Kidney (tissue), 14 donors: Measurements from ENCODE around the gene SIGLEC9. TPM values are rescaled to one million over a fixed set of nuclear protein-coding genes. Genes with fewer than 3 reads are reported as not detected.

Source experiments
- DNase-seq, 5 donors: peaks; one replicate each; pipeline ENCODE4 v3.0.0-alpha.2; 2013 to 2020
- FAIRE-seq: peaks from 2 replicates; lab custom pipeline; 2012; peaks lifted over from hg19 to GRCh38; lab: Jason Lieb, UNC
- H3K27ac ChIP-seq, 2 donors: one replicate each; pipeline ENCODE4 v1.7.0; 2013; ENCODE audit warnings: low read depth in 2 of 2, low read length in 2 of 2, inconsistent platforms in 1 of 2
- H3K27me3 ChIP-seq: one replicate; pipeline ENCODE4 v1.7.1; 2013; ENCODE audit warnings: low read length, inconsistent platforms; ENCODE audit not compliant: control insufficient read depth, insufficient read depth
- H3K36me3 ChIP-seq, 3 donors: one replicate each; pipeline versions ENCODE4 v1.7.0 to v1.7.1; 2013; ENCODE audit warnings: low read length in 3 of 3, control low read depth in 1 of 3, inconsistent platforms in 1 of 3; ENCODE audit not compliant: insufficient read depth in 3 of 3, control insufficient read depth in 2 of 3
- H3K4me1 ChIP-seq, 3 donors: one replicate each; pipeline versions ENCODE4 v1.7.0 to v1.7.1; 2013; ENCODE audit warnings: low read length in 3 of 3, inconsistent platforms in 1 of 3, low read depth in 1 of 3; ENCODE audit not compliant: control insufficient read depth in 2 of 3, insufficient read depth in 2 of 3
- H3K4me3 ChIP-seq, 3 donors: one replicate each; pipeline versions ENCODE4 v1.7.0 to v1.8.1; 2013; ENCODE audit warnings: low read length in 3 of 3, control low read depth in 1 of 3, inconsistent platforms in 1 of 3
- H3K9ac ChIP-seq, 3 donors: one replicate each; pipeline versions ENCODE4 v1.7.0 to v1.7.1; 2013; ENCODE audit warnings: low read length in 3 of 3, control low read depth in 1 of 3, inconsistent platforms in 1 of 3
- H3K9me3 ChIP-seq, 3 donors: one replicate each; pipeline versions ENCODE4 v1.7.0 to v1.7.1; 2013; ENCODE audit warnings: low read length in 3 of 3, control low read depth in 1 of 3, inconsistent platforms in 1 of 3; ENCODE audit not compliant: control insufficient read depth in 2 of 3, insufficient read depth in 1 of 3
- intact Hi-C: fragments of 100-400 bp; cut with DNase I; formaldehyde crosslinking; loops from one replicate; pipeline ENCODE4 v1.11.1; 2022
- polyA plus RNA-seq: library from polyadenylated mRNA; stranded (reverse); fragments of 350-450 nt; fragmentation: Illumina TruSeq; extraction: RNeasy Lipid Tissue Mini Kit (QIAGEN cat#74804); gene quantifications from one replicate; pipeline ENCODE4 v1.2.3, GENCODE V29; 2014; ENCODE audit warnings: low read depth, low replicate concordance; ENCODE audit not compliant: insufficient read depth
- total RNA-seq: library from RNA; stranded (reverse); fragmentation: NEBNext Ultra II Directional; extraction: Animal tissue kit (Norgen Biotek cat#: 25700); gene quantifications from one replicate; pipeline ENCODE4 v1.2.1, GENCODE V29; 2021
- TF ChIP-seq, protein P1 (sequence below): IDR thresholded peaks from 3 replicates; pipeline ENCODE4 v1.5.1; 2012; ENCODE audit warnings: mild to moderate bottlenecking, moderate library complexity, borderline replicate concordance; ENCODE audit not compliant: insufficient read depth; ENCODE audit errors: extremely low read depth
- donor health status: control.
- donor health status: control.
- donor health status: control.
- donor health status: control.
- donor health status: control.
- donor health status: DM: yes; HTN: yes; CAD: no.
- donor health status: Normal renal cell carcinoma (clear cell type).

Gene SIGLEC9
- total and polyA plus RNA-seq, 2 donors from 2014 or later, result 1.6 to 8.1 TPM

DNA sequence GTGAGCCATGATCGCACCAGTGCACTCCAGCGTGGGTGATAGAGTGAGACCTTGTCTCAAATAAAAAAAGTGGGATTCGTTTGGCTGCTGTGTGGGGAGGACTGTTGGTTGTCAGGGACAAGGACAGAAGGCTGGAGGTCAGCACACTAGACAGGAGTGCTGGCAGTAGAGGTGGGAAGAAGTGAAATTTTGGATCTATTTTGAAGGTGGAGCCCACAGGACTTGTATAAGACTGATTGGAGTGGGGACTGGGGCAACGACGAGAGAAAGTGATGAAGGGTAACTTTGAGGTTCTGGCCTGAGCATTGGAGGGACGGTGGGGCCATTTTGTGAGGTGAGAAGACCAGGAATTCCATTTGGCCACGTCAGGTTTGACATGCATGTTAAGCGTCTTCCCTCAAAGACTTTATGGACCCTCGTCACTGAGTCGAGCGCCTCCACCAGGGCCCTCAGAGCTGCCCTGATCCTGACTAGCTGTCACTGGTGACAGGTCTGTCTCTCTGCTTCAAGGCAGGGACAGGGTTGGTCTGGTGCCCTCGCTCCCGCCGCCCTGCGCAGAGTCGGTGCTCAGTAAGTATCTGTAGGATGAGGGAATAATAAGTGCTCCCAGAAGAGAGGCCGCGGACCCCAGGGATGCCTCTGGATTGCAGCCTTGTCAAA is 17.2 kb upstream of the SIGLEC9 start:
- FAIRE-seq, result no peak
- Histone ChIP-seq H3K27me3 (no peaks in the 10 kb centered on the region), H3K36me3 (peaks cover 0 to 5% (median 2%) of the 10 kb centered on the region in 3 donors), H3K27ac (peak overlapping the region; percentile 23 to 43), H3K4me3 (peak overlapping the region; percentile 68 to 97 (median 86)), H3K9ac (peak overlapping the region; percentile 78 to 88 (median 85)), H3K4me1 (peaks cover 0 to 12% (median 8%) of the 10 kb centered on the region in 3 donors), H3K9me3 (no peaks in the 10 kb centered on the region)
- DNase-seq, result no peak
- intact Hi-C loops, result no loop called here
- TF ChIP-seq, protein P1, sequence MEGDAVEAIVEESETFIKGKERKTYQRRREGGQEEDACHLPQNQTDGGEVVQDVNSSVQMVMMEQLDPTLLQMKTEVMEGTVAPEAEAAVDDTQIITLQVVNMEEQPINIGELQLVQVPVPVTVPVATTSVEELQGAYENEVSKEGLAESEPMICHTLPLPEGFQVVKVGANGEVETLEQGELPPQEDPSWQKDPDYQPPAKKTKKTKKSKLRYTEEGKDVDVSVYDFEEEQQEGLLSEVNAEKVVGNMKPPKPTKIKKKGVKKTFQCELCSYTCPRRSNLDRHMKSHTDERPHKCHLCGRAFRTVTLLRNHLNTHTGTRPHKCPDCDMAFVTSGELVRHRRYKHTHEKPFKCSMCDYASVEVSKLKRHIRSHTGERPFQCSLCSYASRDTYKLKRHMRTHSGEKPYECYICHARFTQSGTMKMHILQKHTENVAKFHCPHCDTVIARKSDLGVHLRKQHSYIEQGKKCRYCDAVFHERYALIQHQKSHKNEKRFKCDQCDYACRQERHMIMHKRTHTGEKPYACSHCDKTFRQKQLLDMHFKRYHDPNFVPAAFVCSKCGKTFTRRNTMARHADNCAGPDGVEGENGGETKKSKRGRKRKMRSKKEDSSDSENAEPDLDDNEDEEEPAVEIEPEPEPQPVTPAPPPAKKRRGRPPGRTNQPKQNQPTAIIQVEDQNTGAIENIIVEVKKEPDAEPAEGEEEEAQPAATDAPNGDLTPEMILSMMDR, result no peak

DNA sequence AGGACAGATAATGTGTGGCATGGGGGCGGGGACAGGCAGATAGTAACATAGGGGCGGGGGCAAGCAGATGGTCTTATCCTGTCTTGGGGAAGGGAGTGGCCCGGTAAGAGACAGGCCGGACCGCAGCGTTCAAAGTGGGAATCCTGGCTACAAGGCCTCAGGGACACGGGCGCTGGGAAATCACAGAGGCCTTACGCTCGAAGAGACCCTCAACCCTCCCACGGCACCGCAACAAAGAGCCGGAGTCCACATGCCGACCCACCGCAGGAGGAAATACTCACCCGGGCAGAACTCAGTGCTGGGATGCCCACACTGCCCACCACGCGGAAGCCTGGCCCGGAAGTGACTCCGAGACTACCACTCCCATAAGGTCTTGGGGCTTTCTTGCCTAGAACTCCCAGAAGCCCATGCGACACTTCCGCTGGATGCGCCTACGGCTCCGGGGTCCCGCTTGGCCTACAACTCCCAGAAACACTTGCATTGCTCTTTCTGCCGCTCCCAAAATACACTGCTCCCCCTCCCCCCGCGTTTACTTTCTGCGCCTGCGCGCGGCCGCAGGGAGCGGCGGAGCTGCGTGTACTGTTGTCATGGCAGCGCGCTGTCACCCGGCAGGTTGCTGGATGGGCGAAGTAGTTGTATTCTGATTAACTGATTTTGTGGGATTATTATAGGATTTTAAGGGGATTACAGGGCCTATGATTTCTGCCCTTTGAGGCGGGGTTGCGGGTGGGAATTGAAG is 16.5 kb upstream of the SIGLEC9 start, which contains the start of gene CTU1:
TSS of gene CTU1 (minus strand) at position 344 of the 739 bp plus-strand sequence. CDS start 3,840 bp downstream, outside the sequence.
- FAIRE-seq (peak; percentile 85), DNase-seq (peak; percentile 99 to 100 (median 99))
- Histone ChIP-seq H3K9me3 (no peaks in the 10 kb centered on the region), H3K27me3 (no peaks in the 10 kb centered on the region), H3K9ac (peak within 1 kb of the TSS; percentile 85 to 92 (median 88)), H3K4me3 (peak within 1 kb of the TSS; percentile 68 to 97 (median 93)), H3K27ac (peak within 1 kb of the TSS; percentile 23 to 74), H3K36me3 (no peaks in the 10 kb centered on the region), H3K4me1 (peaks cover 0 to 12% (median 8%) of the 10 kb centered on the region in 3 donors)
- intact Hi-C loops, result no loop called here
- TF ChIP-seq, protein P1, result no peak

DNA sequence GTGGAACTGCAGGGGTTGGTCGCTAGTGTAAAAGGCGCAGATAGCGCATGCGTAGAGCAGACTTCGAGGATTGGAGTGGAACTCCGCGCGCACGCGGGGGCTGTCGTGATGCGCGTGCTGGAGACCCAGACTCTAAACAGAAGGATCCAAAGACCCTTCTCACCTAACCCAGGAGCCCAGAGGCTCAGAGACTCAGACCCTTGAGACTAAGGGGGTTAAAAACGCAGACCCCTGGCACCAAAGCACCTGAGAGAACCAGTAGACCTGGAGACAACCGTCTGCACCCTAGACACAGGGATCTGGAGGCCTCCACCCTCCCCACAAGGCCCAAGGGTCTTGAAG is 15.9 kb upstream of the SIGLEC9 start:
- intact Hi-C loops, result no loop called here
- DNase-seq, result no peak
- peak overlapping the region in 1 of 2 donors; percentile 74 for H3K27ac ChIP-seq

More for the DNA sequence above, 15.9 kb upstream of the SIGLEC9 start:
- FAIRE-seq, result no peak
- H3K9me3 ChIP-seq, result no peaks in the 10 kb centered on the region
- TF ChIP-seq, protein P1, result no peak
- H3K9ac ChIP-seq, result peak overlapping the region in 2 of 3 donors; percentile 67 to 92
- H3K4me1 ChIP-seq, result peaks cover 0 to 12% (median 8%) of the 10 kb centered on the region in 3 donors
- H3K27me3 ChIP-seq, result no peaks in the 10 kb centered on the region
- H3K4me3 ChIP-seq, result peak overlapping the region; percentile 68 to 97 (median 93)
- no peaks in the 10 kb centered on the region for H3K36me3 ChIP-seq
